PFSK-1 (cell line): ENCODE data around the gene PARD3B.

Experiments used
- FOXP2 ChIP-seq: optimal IDR thresholded peaks from 2 replicates; pipeline ENCODE3; 2011; ENCODE audit warnings: borderline replicate concordance, control low read depth, inconsistent platforms; ENCODE audit not compliant: insufficient read depth; ENCODE audit errors: extremely low read length, extremely low read depth
- POLR2AphosphoS5 ChIP-seq: IDR thresholded peaks from 2 replicates; pipeline ENCODE4 v1.6.1; 2012; ENCODE audit warnings: low read depth, mild to moderate bottlenecking, control low read depth, low read length, moderate library complexity
- TAF1 ChIP-seq: IDR thresholded peaks from 2 replicates; pipeline ENCODE4 v1.6.1; 2012; ENCODE audit warnings: low read length, control low read depth, borderline replicate concordance; ENCODE audit not compliant: insufficient read depth
- TF ChIP-seq, protein P1 (sequence below), 2 experiments: IDR thresholded peaks; 2 replicates each; pipeline versions ENCODE4 v1.6.1 to v1.8.0; 2011 to 2012; ENCODE audit warnings: low read depth in 2 of 2, low read length in 2 of 2, control low read depth in 1 of 2, inconsistent platforms in 1 of 2, mild to moderate bottlenecking in 1 of 2, moderate library complexity in 1 of 2; ENCODE audit not compliant: insufficient read depth in 1 of 2

DNA sequence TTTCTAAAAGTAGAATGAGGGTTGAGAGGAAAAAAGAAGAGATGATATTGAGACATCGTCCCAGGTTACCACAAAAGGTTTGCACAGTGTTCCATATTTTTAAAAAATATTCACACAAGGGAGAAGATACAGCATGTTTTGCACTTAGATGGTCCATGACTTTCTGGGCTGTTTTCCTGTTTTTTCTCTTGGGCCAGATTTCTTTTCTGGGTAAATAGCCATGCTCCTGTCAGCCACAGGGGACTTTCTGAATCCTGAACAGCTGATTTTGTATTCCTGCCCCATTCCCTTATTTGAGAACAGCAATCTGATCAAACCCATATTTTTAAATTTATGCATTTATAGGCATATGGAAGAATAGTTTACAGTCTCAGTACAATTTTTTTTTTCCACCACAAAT, 951.1 kb downstream of the PARD3B start:
- TF ChIP-seq, protein P1, sequence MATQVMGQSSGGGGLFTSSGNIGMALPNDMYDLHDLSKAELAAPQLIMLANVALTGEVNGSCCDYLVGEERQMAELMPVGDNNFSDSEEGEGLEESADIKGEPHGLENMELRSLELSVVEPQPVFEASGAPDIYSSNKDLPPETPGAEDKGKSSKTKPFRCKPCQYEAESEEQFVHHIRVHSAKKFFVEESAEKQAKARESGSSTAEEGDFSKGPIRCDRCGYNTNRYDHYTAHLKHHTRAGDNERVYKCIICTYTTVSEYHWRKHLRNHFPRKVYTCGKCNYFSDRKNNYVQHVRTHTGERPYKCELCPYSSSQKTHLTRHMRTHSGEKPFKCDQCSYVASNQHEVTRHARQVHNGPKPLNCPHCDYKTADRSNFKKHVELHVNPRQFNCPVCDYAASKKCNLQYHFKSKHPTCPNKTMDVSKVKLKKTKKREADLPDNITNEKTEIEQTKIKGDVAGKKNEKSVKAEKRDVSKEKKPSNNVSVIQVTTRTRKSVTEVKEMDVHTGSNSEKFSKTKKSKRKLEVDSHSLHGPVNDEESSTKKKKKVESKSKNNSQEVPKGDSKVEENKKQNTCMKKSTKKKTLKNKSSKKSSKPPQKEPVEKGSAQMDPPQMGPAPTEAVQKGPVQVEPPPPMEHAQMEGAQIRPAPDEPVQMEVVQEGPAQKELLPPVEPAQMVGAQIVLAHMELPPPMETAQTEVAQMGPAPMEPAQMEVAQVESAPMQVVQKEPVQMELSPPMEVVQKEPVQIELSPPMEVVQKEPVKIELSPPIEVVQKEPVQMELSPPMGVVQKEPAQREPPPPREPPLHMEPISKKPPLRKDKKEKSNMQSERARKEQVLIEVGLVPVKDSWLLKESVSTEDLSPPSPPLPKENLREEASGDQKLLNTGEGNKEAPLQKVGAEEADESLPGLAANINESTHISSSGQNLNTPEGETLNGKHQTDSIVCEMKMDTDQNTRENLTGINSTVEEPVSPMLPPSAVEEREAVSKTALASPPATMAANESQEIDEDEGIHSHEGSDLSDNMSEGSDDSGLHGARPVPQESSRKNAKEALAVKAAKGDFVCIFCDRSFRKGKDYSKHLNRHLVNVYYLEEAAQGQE (IDR thresholded peaks at IDR 0.05; ENCODE audit: insufficient read depth in 1 of 2, low read depth in 2 of 2, low read length in 2 of 2) = no peak
- TF ChIP-seq POLR2AphosphoS5 (no peak), TAF1 (no peak), FOXP2 (no peak)
